ENCODE measurements around the gene MRPS7. TPM values are rescaled to one million over a fixed set of nuclear protein-coding genes. Genes with fewer than 3 reads are reported as not detected.

MRPS7 gene
- total RNA-seq, 1 experiment from 2014 or later = 94.7 TPM

DNA sequence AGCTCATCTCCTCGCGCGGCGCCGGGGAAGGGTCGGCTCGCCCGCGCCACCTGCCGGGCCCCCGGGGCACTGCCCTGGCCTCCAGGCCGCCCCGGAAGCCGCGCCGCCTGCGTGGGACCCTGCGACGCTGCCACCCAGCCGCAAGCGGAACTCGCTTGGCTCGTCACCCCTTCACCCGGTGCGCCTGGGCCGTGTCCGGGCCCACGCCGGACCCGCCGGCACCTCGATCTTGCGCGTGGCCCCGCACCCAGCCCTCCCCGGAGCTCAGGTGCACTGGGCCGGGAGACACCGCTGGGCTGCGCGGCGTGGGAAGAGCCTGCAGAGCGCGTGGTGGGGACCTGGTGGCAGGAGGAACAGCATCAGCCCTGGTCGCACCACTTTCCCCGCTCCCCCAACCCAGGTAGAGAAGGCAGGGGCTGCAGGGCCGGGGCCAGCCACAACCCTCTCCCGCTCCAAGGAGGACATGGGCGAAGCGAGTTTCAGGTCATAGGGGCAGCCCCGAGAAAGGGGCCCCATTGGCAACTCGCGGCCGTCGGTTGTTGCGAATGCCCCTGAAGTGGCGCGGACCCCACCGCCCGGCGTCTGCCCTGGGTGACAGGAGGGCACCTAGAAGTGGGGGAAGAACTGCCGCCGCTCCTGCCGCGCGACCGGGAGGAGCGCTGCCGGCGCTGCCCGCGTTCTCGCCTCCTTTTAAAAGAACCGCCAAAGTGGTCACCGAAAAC, 9.7 kb downstream of the MRPS7 start:
- POLR2A ChIA-PET = interaction anchor here (0.6 to 3.1 kb wide), 6 partner anchors 10 to 135 kb away, joined by 3 to 24 read pairs (median 4); partner anchors contain the start of genes GGA3, MRPS7 and SLC25A19
- peaks cover 19% of the 10 kb centered on the region for H3K4me1 Mint-ChIP-seq
- ATAC-seq = peak; percentile 31
- H3K27ac Mint-ChIP-seq = no peak overlapping the region
- H3K4me3 Mint-ChIP-seq = peak overlapping the region; percentile 79
- H3K36me3 Mint-ChIP-seq = peaks cover 20% of the 10 kb centered on the region
- DNase-seq (ENCODE audit: low spot score) = peak; percentile 78
- no peaks in the 10 kb centered on the region for H3K27me3 Mint-ChIP-seq (ENCODE audit: low read depth)
- CTCF ChIA-PET = interaction anchor here (0.5 to 8.7 kb wide), 106 partner anchors 8 to 1239 kb away, joined by 3 to 155 read pairs (median 4); partner anchors contain the start of genes ARMC7, ATP5PD, CDR2L and GALK1
- no peaks in the 10 kb centered on the region for H3K9me3 Mint-ChIP-seq
- TF ChIP-seq, protein P1, sequence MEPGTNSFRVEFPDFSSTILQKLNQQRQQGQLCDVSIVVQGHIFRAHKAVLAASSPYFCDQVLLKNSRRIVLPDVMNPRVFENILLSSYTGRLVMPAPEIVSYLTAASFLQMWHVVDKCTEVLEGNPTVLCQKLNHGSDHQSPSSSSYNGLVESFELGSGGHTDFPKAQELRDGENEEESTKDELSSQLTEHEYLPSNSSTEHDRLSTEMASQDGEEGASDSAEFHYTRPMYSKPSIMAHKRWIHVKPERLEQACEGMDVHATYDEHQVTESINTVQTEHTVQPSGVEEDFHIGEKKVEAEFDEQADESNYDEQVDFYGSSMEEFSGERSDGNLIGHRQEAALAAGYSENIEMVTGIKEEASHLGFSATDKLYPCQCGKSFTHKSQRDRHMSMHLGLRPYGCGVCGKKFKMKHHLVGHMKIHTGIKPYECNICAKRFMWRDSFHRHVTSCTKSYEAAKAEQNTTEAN (CRISPR knock-in tag; IDR thresholded peaks at IDR 0.05) = no peak
- TF ChIP-seq ELF4 (CRISPR knock-in tag; IDR thresholded peaks at IDR 0.05; ENCODE audit: low read depth) (no peak), SMAD4 (CRISPR knock-in tag; IDR thresholded peaks at IDR 0.05) (no peak), STAT6 (CRISPR knock-in tag; conservative IDR thresholded peaks at IDR 0.05; ENCODE audit: low read depth) (no peak), ZNF219 (CRISPR knock-in tag; IDR thresholded peaks at IDR 0.05; ENCODE audit: borderline replicate concordance) (peak; percentile 82; the same call in 1 of the 2 replicates), ESRRA (CRISPR knock-in tag; IDR thresholded peaks at IDR 0.05; ENCODE audit: borderline replicate concordance) (peak; percentile 73; the same call in 1 of the 2 replicates), NR2C2 (CRISPR knock-in tag; IDR thresholded peaks at IDR 0.05) (no peak), NFATC4 (CRISPR knock-in tag; IDR thresholded peaks at IDR 0.05) (no peak), ZNF121 (CRISPR knock-in tag; IDR thresholded peaks at IDR 0.05) (no peak), ZNF671 (CRISPR knock-in tag; IDR thresholded peaks at IDR 0.05) (no peak), RELA (CRISPR knock-in tag; IDR thresholded peaks at IDR 0.05; ENCODE audit: borderline replicate concordance) (peak; percentile 87; the same call in 1 of the 2 replicates), ZNF232 (CRISPR knock-in tag; IDR thresholded peaks at IDR 0.05) (no peak), CDX4 (CRISPR knock-in tag; IDR thresholded peaks at IDR 0.05; ENCODE audit: borderline replicate concordance) (no peak), USF2 (CRISPR knock-in tag; IDR thresholded peaks at IDR 0.05) (peak; percentile 26; the same call in 1 of the 2 replicates)
- TF ChIP-seq, protein P2, sequence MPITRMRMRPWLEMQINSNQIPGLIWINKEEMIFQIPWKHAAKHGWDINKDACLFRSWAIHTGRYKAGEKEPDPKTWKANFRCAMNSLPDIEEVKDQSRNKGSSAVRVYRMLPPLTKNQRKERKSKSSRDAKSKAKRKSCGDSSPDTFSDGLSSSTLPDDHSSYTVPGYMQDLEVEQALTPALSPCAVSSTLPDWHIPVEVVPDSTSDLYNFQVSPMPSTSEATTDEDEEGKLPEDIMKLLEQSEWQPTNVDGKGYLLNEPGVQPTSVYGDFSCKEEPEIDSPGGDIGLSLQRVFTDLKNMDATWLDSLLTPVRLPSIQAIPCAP (CRISPR knock-in tag; IDR thresholded peaks at IDR 0.05) = no peak
- TF ChIP-seq, protein P3, sequence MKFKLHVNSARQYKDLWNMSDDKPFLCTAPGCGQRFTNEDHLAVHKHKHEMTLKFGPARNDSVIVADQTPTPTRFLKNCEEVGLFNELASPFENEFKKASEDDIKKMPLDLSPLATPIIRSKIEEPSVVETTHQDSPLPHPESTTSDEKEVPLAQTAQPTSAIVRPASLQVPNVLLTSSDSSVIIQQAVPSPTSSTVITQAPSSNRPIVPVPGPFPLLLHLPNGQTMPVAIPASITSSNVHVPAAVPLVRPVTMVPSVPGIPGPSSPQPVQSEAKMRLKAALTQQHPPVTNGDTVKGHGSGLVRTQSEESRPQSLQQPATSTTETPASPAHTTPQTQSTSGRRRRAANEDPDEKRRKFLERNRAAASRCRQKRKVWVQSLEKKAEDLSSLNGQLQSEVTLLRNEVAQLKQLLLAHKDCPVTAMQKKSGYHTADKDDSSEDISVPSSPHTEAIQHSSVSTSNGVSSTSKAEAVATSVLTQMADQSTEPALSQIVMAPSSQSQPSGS (CRISPR knock-in tag; IDR thresholded peaks at IDR 0.05; ENCODE audit: borderline replicate concordance, low read depth) = no peak
- TF ChIP-seq, protein P4, sequence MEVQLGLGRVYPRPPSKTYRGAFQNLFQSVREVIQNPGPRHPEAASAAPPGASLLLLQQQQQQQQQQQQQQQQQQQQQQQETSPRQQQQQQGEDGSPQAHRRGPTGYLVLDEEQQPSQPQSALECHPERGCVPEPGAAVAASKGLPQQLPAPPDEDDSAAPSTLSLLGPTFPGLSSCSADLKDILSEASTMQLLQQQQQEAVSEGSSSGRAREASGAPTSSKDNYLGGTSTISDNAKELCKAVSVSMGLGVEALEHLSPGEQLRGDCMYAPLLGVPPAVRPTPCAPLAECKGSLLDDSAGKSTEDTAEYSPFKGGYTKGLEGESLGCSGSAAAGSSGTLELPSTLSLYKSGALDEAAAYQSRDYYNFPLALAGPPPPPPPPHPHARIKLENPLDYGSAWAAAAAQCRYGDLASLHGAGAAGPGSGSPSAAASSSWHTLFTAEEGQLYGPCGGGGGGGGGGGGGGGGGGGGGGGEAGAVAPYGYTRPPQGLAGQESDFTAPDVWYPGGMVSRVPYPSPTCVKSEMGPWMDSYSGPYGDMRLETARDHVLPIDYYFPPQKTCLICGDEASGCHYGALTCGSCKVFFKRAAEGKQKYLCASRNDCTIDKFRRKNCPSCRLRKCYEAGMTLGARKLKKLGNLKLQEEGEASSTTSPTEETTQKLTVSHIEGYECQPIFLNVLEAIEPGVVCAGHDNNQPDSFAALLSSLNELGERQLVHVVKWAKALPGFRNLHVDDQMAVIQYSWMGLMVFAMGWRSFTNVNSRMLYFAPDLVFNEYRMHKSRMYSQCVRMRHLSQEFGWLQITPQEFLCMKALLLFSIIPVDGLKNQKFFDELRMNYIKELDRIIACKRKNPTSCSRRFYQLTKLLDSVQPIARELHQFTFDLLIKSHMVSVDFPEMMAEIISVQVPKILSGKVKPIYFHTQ (CRISPR knock-in tag; IDR thresholded peaks at IDR 0.05) = no peak
- TF ChIP-seq, protein P5, sequence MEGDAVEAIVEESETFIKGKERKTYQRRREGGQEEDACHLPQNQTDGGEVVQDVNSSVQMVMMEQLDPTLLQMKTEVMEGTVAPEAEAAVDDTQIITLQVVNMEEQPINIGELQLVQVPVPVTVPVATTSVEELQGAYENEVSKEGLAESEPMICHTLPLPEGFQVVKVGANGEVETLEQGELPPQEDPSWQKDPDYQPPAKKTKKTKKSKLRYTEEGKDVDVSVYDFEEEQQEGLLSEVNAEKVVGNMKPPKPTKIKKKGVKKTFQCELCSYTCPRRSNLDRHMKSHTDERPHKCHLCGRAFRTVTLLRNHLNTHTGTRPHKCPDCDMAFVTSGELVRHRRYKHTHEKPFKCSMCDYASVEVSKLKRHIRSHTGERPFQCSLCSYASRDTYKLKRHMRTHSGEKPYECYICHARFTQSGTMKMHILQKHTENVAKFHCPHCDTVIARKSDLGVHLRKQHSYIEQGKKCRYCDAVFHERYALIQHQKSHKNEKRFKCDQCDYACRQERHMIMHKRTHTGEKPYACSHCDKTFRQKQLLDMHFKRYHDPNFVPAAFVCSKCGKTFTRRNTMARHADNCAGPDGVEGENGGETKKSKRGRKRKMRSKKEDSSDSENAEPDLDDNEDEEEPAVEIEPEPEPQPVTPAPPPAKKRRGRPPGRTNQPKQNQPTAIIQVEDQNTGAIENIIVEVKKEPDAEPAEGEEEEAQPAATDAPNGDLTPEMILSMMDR (IDR thresholded peaks at IDR 0.05) = peak; percentile 83
- TF ChIP-seq, protein P6, sequence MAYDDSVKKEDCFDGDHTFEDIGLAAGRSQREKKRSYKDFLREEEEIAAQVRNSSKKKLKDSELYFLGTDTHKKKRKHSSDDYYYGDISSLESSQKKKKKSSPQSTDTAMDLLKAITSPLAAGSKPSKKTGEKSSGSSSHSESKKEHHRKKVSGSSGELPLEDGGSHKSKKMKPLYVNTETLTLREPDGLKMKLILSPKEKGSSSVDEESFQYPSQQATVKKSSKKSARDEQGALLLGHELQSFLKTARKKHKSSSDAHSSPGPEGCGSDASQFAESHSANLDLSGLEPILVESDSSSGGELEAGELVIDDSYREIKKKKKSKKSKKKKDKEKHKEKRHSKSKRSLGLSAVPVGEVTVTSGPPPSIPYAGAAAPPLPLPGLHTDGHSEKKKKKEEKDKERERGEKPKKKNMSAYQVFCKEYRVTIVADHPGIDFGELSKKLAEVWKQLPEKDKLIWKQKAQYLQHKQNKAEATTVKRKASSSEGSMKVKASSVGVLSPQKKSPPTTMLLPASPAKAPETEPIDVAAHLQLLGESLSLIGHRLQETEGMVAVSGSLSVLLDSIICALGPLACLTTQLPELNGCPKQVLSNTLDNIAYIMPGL (CRISPR knock-in tag; IDR thresholded peaks at IDR 0.05) = peak; percentile 35
